ENCODE data around the gene DTL. TPM values are rescaled to one million over a fixed set of nuclear protein-coding genes. Genes with fewer than 3 reads are reported as not detected.

Gene DTL
- total RNA-seq, 4 donors from 2014 or later, result 2.0 to 9.2 (median 5.1) TPM

- Histone ChIP-seq H3K27ac (no peak overlapping the region), H3K4me3 (no peak overlapping the region), H3K9me3 (no peaks in the 10 kb centered on the region), H3K27me3 (no peaks in the 10 kb centered on the region), H3K4me1 (no peaks in the 10 kb centered on the region), H3K36me3 (no peaks in the 10 kb centered on the region)
- intact Hi-C loops (cut with DNase I), result no loop called here
- 62 to 72% methylated on average over 2 of the region's 2 CpGs for WGBS, 2 donors
- TF ChIP-seq CTCF (IDR thresholded peaks at IDR 0.05), result no peak
- TF ChIP-seq POLR2A (IDR thresholded peaks at IDR 0.05), result no peak
- no peak for DNase-seq
These were observed 97.8 kb downstream of the DTL start for GRCh38 chr1:212133319-212133718.

GRCh38 chr1:212135166-212135565 is 99.6 kb downstream of the DTL start:
- intact Hi-C loops (cut with DNase I), result no loop called here
- TF ChIP-seq CTCF (IDR thresholded peaks at IDR 0.05), result no peak
- no peak for TF ChIP-seq POLR2A (IDR thresholded peaks at IDR 0.05)

GRCh38 chr1:212137854-212138253 is 102.3 kb downstream of the DTL start:
- 67 to 88% methylated on average over 1 of the region's 1 CpG for WGBS, 2 donors
- intact Hi-C loops (cut with DNase I), result no loop called here
- TF ChIP-seq CTCF (IDR thresholded peaks at IDR 0.05) (no peak), POLR2A (IDR thresholded peaks at IDR 0.05) (no peak)
- Histone ChIP-seq H3K27ac (no peak overlapping the region), H3K4me1 (peaks cover 5 to 35% (median 11%) of the 10 kb centered on the region in 3 donors), H3K27me3 (no peaks in the 10 kb centered on the region), H3K36me3 (no peaks in the 10 kb centered on the region), H3K4me3 (no peak overlapping the region), H3K9me3 (no peaks in the 10 kb centered on the region)
- DNase-seq, result no peak

More at GRCh38 chr1:212135166-212135565, 99.6 kb downstream of the DTL start:
- Histone ChIP-seq H3K27me3 (no peaks in the 10 kb centered on the region), H3K36me3 (no peaks in the 10 kb centered on the region), H3K27ac (no peak overlapping the region), H3K9me3 (no peaks in the 10 kb centered on the region), H3K4me1 (peaks cover 0 to 8% (median 0%) of the 10 kb centered on the region in 3 donors), H3K4me3 (no peak overlapping the region)
- DNase-seq, result no peak
- 93 to 100% methylated on average over 2 of the region's 2 CpGs for WGBS, 2 donors

- WGBS, 2 donors, result 97% methylated on average over 4 to 5 of the region's 5 CpGs
- no peak for DNase-seq
- intact Hi-C loops (cut with DNase I), result no loop called here
- Histone ChIP-seq H3K4me3 (no peak overlapping the region), H3K27ac (peak overlapping the region in 1 of 4 donors; percentile 87), H3K9me3 (no peaks in the 10 kb centered on the region), H3K27me3 (no peaks in the 10 kb centered on the region), H3K36me3 (no peaks in the 10 kb centered on the region), H3K4me1 (peaks cover 5 to 39% (median 11%) of the 10 kb centered on the region in 3 donors)
- TF ChIP-seq CTCF (IDR thresholded peaks at IDR 0.05), result no peak
- TF ChIP-seq POLR2A (IDR thresholded peaks at IDR 0.05), result no peak
These were observed 102.9 kb downstream of the DTL start for GRCh38 chr1:212138457-212138856.

GRCh38 chr1:212139526-212140135 is 104.1 kb downstream of the DTL start:
- DNase-seq, result no peak
- no peaks in the 10 kb centered on the region for H3K36me3 ChIP-seq
- 75 to 82% methylated on average over 3 of the region's 3 CpGs for WGBS, 2 donors
- peak overlapping the region in 3 of 4 donors; percentile 77 to 87 (median 79) for H3K27ac ChIP-seq
- no peaks in the 10 kb centered on the region for H3K27me3 ChIP-seq
- H3K9me3 ChIP-seq, result no peaks in the 10 kb centered on the region
- no peak for TF ChIP-seq CTCF (IDR thresholded peaks at IDR 0.05)
- no peak for TF ChIP-seq POLR2A (IDR thresholded peaks at IDR 0.05)
- no peak overlapping the region for H3K4me3 ChIP-seq
- intact Hi-C loops (cut with DNase I), result no loop called here
- peaks cover 5 to 39% (median 11%) of the 10 kb centered on the region in 3 donors for H3K4me1 ChIP-seq
